Measurements from ENCODE around the gene GTPBP4.

The GTPBP4 gene

GRCh38 chr10:974785-975074 is 13.5 kb upstream of the GTPBP4 start:
- Histone ChIP-seq H3K9ac (ENCODE audit: low read depth in 1 of 2, low read length in 2 of 2) (no peak overlapping the region), H3K27me3 (ENCODE audit: control insufficient read depth in 2 of 2, insufficient read depth in 2 of 2, low read length in 2 of 2) (no peaks in the 10 kb centered on the region), H3K4me1 (ENCODE audit: control insufficient read depth in 2 of 2, insufficient read depth in 2 of 2, low read length in 2 of 2) (peaks cover 10 to 18% of the 10 kb centered on the region in 2 donors), H3K9me3 (ENCODE audit: control insufficient read depth in 2 of 2, low read length in 2 of 2) (peaks cover 5 to 7% of the 10 kb centered on the region in 2 donors), H3K36me3 (ENCODE audit: control insufficient read depth in 2 of 2, insufficient read depth in 2 of 2, low read length in 2 of 2) (no peaks in the 10 kb centered on the region), H3K4me3 (ENCODE audit: low read length in 2 of 2) (no peak overlapping the region), H3K27ac (ENCODE audit: low read depth in 2 of 2, low read length in 2 of 2) (no peak overlapping the region)

- Histone ChIP-seq H3K27me3 (ENCODE audit: control insufficient read depth in 2 of 2, insufficient read depth in 2 of 2, low read length in 2 of 2) (no peaks in the 10 kb centered on the region), H3K4me1 (ENCODE audit: control insufficient read depth in 2 of 2, insufficient read depth in 2 of 2, low read length in 2 of 2) (peaks cover 0 to 5% of the 10 kb centered on the region in 2 donors), H3K36me3 (ENCODE audit: control insufficient read depth in 2 of 2, insufficient read depth in 2 of 2, low read length in 2 of 2) (no peaks in the 10 kb centered on the region), H3K4me3 (ENCODE audit: low read length in 2 of 2) (no peak overlapping the region), H3K9ac (ENCODE audit: low read depth in 1 of 2, low read length in 2 of 2) (no peak overlapping the region), H3K27ac (ENCODE audit: low read depth in 2 of 2, low read length in 2 of 2) (no peak overlapping the region), H3K9me3 (ENCODE audit: control insufficient read depth in 2 of 2, low read length in 2 of 2) (peaks cover 5 to 7% of the 10 kb centered on the region in 2 donors)
Observed at GRCh38 chr10:976316-976715, 11.9 kb upstream of the GTPBP4 start.

- H3K27me3 ChIP-seq (ENCODE audit: control insufficient read depth in 2 of 2, insufficient read depth in 2 of 2, low read length in 2 of 2): no peaks in the 10 kb centered on the region
- H3K9me3 ChIP-seq (ENCODE audit: control insufficient read depth in 2 of 2, low read length in 2 of 2): peaks cover 5 to 7% of the 10 kb centered on the region in 2 donors
Observed at GRCh38 chr10:978826-979421, 9.3 kb upstream of the GTPBP4 start.

GRCh38 chr10:980468-981093 is 7.7 kb upstream of the GTPBP4 start:
- H3K9me3 ChIP-seq (ENCODE audit: control insufficient read depth in 2 of 2, low read length in 2 of 2): peaks cover 5 to 7% of the 10 kb centered on the region in 2 donors
- H3K4me1 ChIP-seq (ENCODE audit: control insufficient read depth in 2 of 2, insufficient read depth in 2 of 2, low read length in 2 of 2): no peaks in the 10 kb centered on the region
- H3K36me3 ChIP-seq (ENCODE audit: control insufficient read depth in 2 of 2, insufficient read depth in 2 of 2, low read length in 2 of 2): no peaks in the 10 kb centered on the region
- no peak overlapping the region for H3K9ac ChIP-seq (ENCODE audit: low read depth in 1 of 2, low read length in 2 of 2)
- H3K27ac ChIP-seq (ENCODE audit: low read depth in 2 of 2, low read length in 2 of 2): no peak overlapping the region
- H3K27me3 ChIP-seq (ENCODE audit: control insufficient read depth in 2 of 2, insufficient read depth in 2 of 2, low read length in 2 of 2): no peaks in the 10 kb centered on the region
- H3K4me3 ChIP-seq (ENCODE audit: low read length in 2 of 2): no peak overlapping the region

More at GRCh38 chr10:978826-979421, 9.3 kb upstream of the GTPBP4 start:
- no peak overlapping the region for H3K27ac ChIP-seq (ENCODE audit: low read depth in 2 of 2, low read length in 2 of 2)
- H3K36me3 ChIP-seq (ENCODE audit: control insufficient read depth in 2 of 2, insufficient read depth in 2 of 2, low read length in 2 of 2): no peaks in the 10 kb centered on the region
- H3K4me3 ChIP-seq (ENCODE audit: low read length in 2 of 2): no peak overlapping the region
- no peaks in the 10 kb centered on the region for H3K4me1 ChIP-seq (ENCODE audit: control insufficient read depth in 2 of 2, insufficient read depth in 2 of 2, low read length in 2 of 2)
- H3K9ac ChIP-seq (ENCODE audit: low read depth in 1 of 2, low read length in 2 of 2): no peak overlapping the region

- no peaks in the 10 kb centered on the region for H3K27me3 ChIP-seq (ENCODE audit: control insufficient read depth in 2 of 2, insufficient read depth in 2 of 2, low read length in 2 of 2)
- H3K36me3 ChIP-seq (ENCODE audit: control insufficient read depth in 2 of 2, insufficient read depth in 2 of 2, low read length in 2 of 2): no peaks in the 10 kb centered on the region
- peaks cover 5 to 7% of the 10 kb centered on the region in 2 donors for H3K9me3 ChIP-seq (ENCODE audit: control insufficient read depth in 2 of 2, low read length in 2 of 2)
- H3K4me1 ChIP-seq (ENCODE audit: control insufficient read depth in 2 of 2, insufficient read depth in 2 of 2, low read length in 2 of 2): peaks cover 3 to 10% of the 10 kb centered on the region in 2 donors
- H3K4me3 ChIP-seq (ENCODE audit: low read length in 2 of 2): no peak overlapping the region
- H3K27ac ChIP-seq (ENCODE audit: low read depth in 2 of 2, low read length in 2 of 2): no peak overlapping the region
- no peak overlapping the region for H3K9ac ChIP-seq (ENCODE audit: low read depth in 1 of 2, low read length in 2 of 2)
Observed at GRCh38 chr10:983401-983800, 4.8 kb upstream of the GTPBP4 start.

- H3K27ac ChIP-seq (ENCODE audit: low read depth in 2 of 2, low read length in 2 of 2): no peak overlapping the region
- H3K27me3 ChIP-seq (ENCODE audit: control insufficient read depth in 2 of 2, insufficient read depth in 2 of 2, low read length in 2 of 2): no peaks in the 10 kb centered on the region
- H3K9ac ChIP-seq (ENCODE audit: low read depth in 1 of 2, low read length in 2 of 2): no peak overlapping the region
- peaks cover 3 to 15% of the 10 kb centered on the region in 2 donors for H3K4me1 ChIP-seq (ENCODE audit: control insufficient read depth in 2 of 2, insufficient read depth in 2 of 2, low read length in 2 of 2)
- H3K9me3 ChIP-seq (ENCODE audit: control insufficient read depth in 2 of 2, low read length in 2 of 2): peaks cover 3% of the 10 kb centered on the region in 2 donors
- no peaks in the 10 kb centered on the region for H3K36me3 ChIP-seq (ENCODE audit: control insufficient read depth in 2 of 2, insufficient read depth in 2 of 2, low read length in 2 of 2)
- H3K4me3 ChIP-seq (ENCODE audit: low read length in 2 of 2): no peak overlapping the region
Observed at GRCh38 chr10:983971-984655, 4.1 kb upstream of the GTPBP4 start.

GRCh38 chr10:985361-985760 is 2.9 kb upstream of the GTPBP4 start:
- Histone ChIP-seq H3K4me1 (ENCODE audit: control insufficient read depth in 2 of 2, insufficient read depth in 2 of 2, low read length in 2 of 2) (peaks cover 11 to 22% of the 10 kb centered on the region in 2 donors), H3K36me3 (ENCODE audit: control insufficient read depth in 2 of 2, insufficient read depth in 2 of 2, low read length in 2 of 2) (no peaks in the 10 kb centered on the region), H3K27ac (ENCODE audit: low read depth in 2 of 2, low read length in 2 of 2) (no peak overlapping the region), H3K27me3 (ENCODE audit: control insufficient read depth in 2 of 2, insufficient read depth in 2 of 2, low read length in 2 of 2) (no peaks in the 10 kb centered on the region), H3K4me3 (ENCODE audit: low read length in 2 of 2) (no peak overlapping the region), H3K9ac (ENCODE audit: low read depth in 1 of 2, low read length in 2 of 2) (no peak overlapping the region), H3K9me3 (ENCODE audit: control insufficient read depth in 2 of 2, low read length in 2 of 2) (no peaks in the 10 kb centered on the region)

- Histone ChIP-seq H3K9ac (ENCODE audit: low read depth in 1 of 2, low read length in 2 of 2) (no peak overlapping the region), H3K36me3 (ENCODE audit: control insufficient read depth in 2 of 2, insufficient read depth in 2 of 2, low read length in 2 of 2) (peaks cover 0 to 3% of the 10 kb centered on the region in 2 donors), H3K27ac (ENCODE audit: low read depth in 2 of 2, low read length in 2 of 2) (no peak overlapping the region), H3K9me3 (ENCODE audit: control insufficient read depth in 2 of 2, low read length in 2 of 2) (no peaks in the 10 kb centered on the region), H3K4me1 (ENCODE audit: control insufficient read depth in 2 of 2, insufficient read depth in 2 of 2, low read length in 2 of 2) (peaks cover 11 to 22% of the 10 kb centered on the region in 2 donors), H3K4me3 (ENCODE audit: low read length in 2 of 2) (no peak overlapping the region), H3K27me3 (ENCODE audit: control insufficient read depth in 2 of 2, insufficient read depth in 2 of 2, low read length in 2 of 2) (no peaks in the 10 kb centered on the region)
Observed at GRCh38 chr10:986137-986825, 2.0 kb upstream of the GTPBP4 start.

- no peaks in the 10 kb centered on the region for H3K27me3 ChIP-seq (ENCODE audit: control insufficient read depth in 2 of 2, insufficient read depth in 2 of 2, low read length in 2 of 2)
- H3K9me3 ChIP-seq (ENCODE audit: control insufficient read depth in 2 of 2, low read length in 2 of 2): no peaks in the 10 kb centered on the region
- peak overlapping the region; percentile 92 to 97 for H3K4me3 ChIP-seq (ENCODE audit: low read length in 2 of 2)
- peak overlapping the region in 1 of 2 donors; percentile 85 for H3K27ac ChIP-seq (ENCODE audit: low read depth in 2 of 2, low read length in 2 of 2)
- H3K4me1 ChIP-seq (ENCODE audit: control insufficient read depth in 2 of 2, insufficient read depth in 2 of 2, low read length in 2 of 2): peaks cover 11 to 22% of the 10 kb centered on the region in 2 donors
- H3K9ac ChIP-seq (ENCODE audit: low read depth in 1 of 2, low read length in 2 of 2): peak overlapping the region; percentile 89 to 96
- peaks cover 0 to 3% of the 10 kb centered on the region in 2 donors for H3K36me3 ChIP-seq (ENCODE audit: control insufficient read depth in 2 of 2, insufficient read depth in 2 of 2, low read length in 2 of 2)
Observed at GRCh38 chr10:986881-987619, 1.2 kb upstream of the GTPBP4 start.

All from mucosa of rectum (tissue), 2 donors.